ENCODE results near the gene TST.

DNA sequence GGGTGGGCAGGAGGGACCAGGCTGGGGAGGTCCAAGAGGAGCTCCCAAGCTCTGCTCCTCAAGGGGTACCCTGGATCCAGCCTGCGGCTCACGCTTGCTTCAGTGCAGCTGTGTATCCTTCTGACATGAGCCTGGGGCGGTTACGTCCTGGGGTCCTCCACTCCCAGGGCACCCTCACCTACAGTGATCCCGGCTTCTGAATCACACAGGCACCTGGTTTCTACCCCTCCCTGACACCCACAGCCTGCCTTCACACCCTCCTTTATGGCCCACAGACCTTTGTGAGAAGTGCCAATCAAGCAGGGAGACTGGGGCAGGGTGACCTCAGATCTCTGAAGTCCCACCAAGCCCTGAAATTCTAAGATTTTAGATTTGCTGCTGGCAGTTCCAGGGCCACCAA, 1.8 kb upstream of the TST start:
- TF ChIP-seq GATA1 (IDR thresholded peaks at IDR 0.05; ENCODE audit: low read depth, low read length) (no peak), POLR2A (IDR thresholded peaks at IDR 0.05; ENCODE audit: low read length) (no peak)
